ENCODE data around the gene ZBTB16. TPM values are rescaled to one million over a fixed set of nuclear protein-coding genes. Genes with fewer than 3 reads are reported as not detected.

The ZBTB16 gene
- total and polyA plus RNA-seq, 2 donors (not counting 3 experiments of a cell fraction or from before 2014, with no cell fraction given): 9.8 to 20.3 TPM

DNA sequence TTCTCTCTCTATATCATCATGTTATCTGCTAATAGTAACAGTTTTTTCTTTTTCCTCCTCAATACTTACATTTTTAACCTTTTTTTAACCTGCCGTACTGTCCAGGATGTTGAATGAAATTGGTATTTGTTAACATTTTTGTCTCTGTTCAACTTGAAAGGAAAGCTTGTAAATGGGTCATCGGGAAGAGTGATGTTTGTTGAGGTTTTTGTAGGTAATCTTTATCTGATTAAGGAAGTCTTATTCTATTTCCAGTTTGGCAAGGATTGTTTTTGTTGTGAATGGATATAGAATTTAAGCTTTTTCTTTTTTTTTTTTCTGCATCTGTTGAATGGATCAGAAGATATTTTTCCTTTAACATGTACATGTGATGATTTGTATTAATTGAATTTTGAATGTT is 228.6 kb downstream of the ZBTB16 start:
- intact Hi-C loops (cut with micrococcal nuclease): loop anchor here (10.0 kb wide), 2 partner anchors 277 to 1217 kb away; partner anchors contain the start of gene CADM1
- DNase-seq (ENCODE audit: low read depth, low spot score) (peak; percentile 40), FAIRE-seq (no peak)
- peaks cover 54% of the 10 kb centered on the region for H3K4me1 ChIP-seq (ENCODE audit: control insufficient read depth, extremely low read depth, insufficient read depth, low read length)
- no peak overlapping the region for H3K9ac ChIP-seq (replicated peaks; ENCODE audit: extremely low read depth, insufficient read depth, low read length)
- H3K4me2 ChIP-seq (ENCODE audit: insufficient read depth, low read length): peak overlapping the region; percentile 24
- H2AFZ ChIP-seq (ENCODE audit: low read depth, low read length): no peak overlapping the region
- no TSS peak for BruUV-seq (replicated peaks)
- ChIA-PET POLR2A (interaction anchor here (1.0 to 1.3 kb wide), 2 partner anchors 8 to 19 kb away, joined by 3 read pairs; partner anchors contain the start of gene NNMT), CTCF (interaction anchor here (0.7 to 7.1 kb wide), 5 partner anchors 11 to 60 kb away, joined by 3 to 41 read pairs (median 5); no protein-coding TSS in a partner anchor)
- dilution Hi-C loops (cut with MboI; ENCODE audit: extremely low pct_ligation_motif_present, low sequenced_read_pairs): no loop called here
- no peaks in the 10 kb centered on the region for H3K9me3 ChIP-seq (replicated peaks; ENCODE audit: control insufficient read depth, insufficient read depth, low read length)
- H3K27me3 ChIP-seq (ENCODE audit: control insufficient read depth in 2 of 2, insufficient read depth in 2 of 2, low read length in 2 of 2): no peaks in the 10 kb centered on the region
- H3K9me1 ChIP-seq (replicated peaks; ENCODE audit: control insufficient read depth, extremely low read depth, insufficient read depth, low read length): no peaks in the 10 kb centered on the region
- H3K4me3 ChIP-seq (replicated peaks in 1 of 3; ENCODE audit: insufficient read depth in 1 of 3, low read depth in 1 of 3, low read length in 3 of 3): no peak overlapping the region
- no peaks in the 10 kb centered on the region for H3K79me2 ChIP-seq (ENCODE audit: control insufficient read depth, insufficient read depth, low read length)
- no peaks in the 10 kb centered on the region for H3K36me3 ChIP-seq (ENCODE audit: control insufficient read depth in 2 of 2, extremely low read depth in 1 of 2, insufficient read depth in 2 of 2, low read length in 2 of 2)
- TF ChIP-seq GATA2 (IDR thresholded peaks at IDR 0.05; ENCODE audit: insufficient read depth, insufficient read length, low read depth, low read length): peak; percentile 26
- TF ChIP-seq, protein P1, sequence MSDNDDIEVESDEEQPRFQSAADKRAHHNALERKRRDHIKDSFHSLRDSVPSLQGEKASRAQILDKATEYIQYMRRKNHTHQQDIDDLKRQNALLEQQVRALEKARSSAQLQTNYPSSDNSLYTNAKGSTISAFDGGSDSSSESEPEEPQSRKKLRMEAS (IDR thresholded peaks at IDR 0.05; ENCODE audit: insufficient read depth, insufficient read length): no peak
- no peak overlapping the region for H3K27ac ChIP-seq (ENCODE audit: insufficient read depth, low read depth, low read length)
- H4K20me1 ChIP-seq (replicated peaks; ENCODE audit: control insufficient read depth, extremely low read depth, insufficient read depth, low read length): no peaks in the 10 kb centered on the region

DNA sequence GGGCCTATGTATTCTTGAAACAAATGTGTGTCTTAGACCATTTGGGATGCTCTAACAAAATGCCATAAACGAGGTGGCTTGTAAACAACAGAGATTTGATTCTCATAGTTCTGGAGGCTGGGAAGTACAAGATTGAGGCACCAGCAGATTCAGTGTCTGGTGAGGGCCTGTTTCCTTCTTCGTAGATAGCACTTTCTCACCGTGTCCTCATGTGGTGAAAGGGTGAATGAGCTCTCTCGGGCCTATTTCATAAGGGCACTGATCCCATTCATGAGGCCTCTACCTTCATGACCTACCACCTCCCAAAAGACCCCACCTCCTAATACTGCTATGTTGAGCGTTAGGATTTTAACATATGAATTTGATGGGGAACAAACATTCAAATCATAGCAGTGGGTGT is 230.3 kb downstream of the ZBTB16 start:
- H4K20me1 ChIP-seq (replicated peaks; ENCODE audit: control insufficient read depth, extremely low read depth, insufficient read depth, low read length): no peaks in the 10 kb centered on the region
- intact Hi-C loops (cut with micrococcal nuclease): loop anchor here (10.0 kb wide), 2 partner anchors 275 to 1215 kb away; partner anchors contain the start of gene CADM1
- peaks cover 68% of the 10 kb centered on the region for H3K4me1 ChIP-seq (ENCODE audit: control insufficient read depth, extremely low read depth, insufficient read depth, low read length)
- H3K9ac ChIP-seq (replicated peaks; ENCODE audit: extremely low read depth, insufficient read depth, low read length): no peak overlapping the region
- dilution Hi-C loops (cut with MboI; ENCODE audit: extremely low pct_ligation_motif_present, low sequenced_read_pairs): no loop called here
- DNase-seq (ENCODE audit: low read depth, low spot score) (no peak), FAIRE-seq (no peak)
- no peak overlapping the region for H3K27ac ChIP-seq (ENCODE audit: insufficient read depth, low read depth, low read length)
- H3K9me1 ChIP-seq (replicated peaks; ENCODE audit: control insufficient read depth, extremely low read depth, insufficient read depth, low read length): no peaks in the 10 kb centered on the region
- H3K79me2 ChIP-seq (ENCODE audit: control insufficient read depth, insufficient read depth, low read length): no peaks in the 10 kb centered on the region
- H3K36me3 ChIP-seq (ENCODE audit: control insufficient read depth in 2 of 2, extremely low read depth in 1 of 2, insufficient read depth in 2 of 2, low read length in 2 of 2): no peaks in the 10 kb centered on the region
- no TSS peak for BruUV-seq (replicated peaks)
- no peaks in the 10 kb centered on the region for H3K9me3 ChIP-seq (replicated peaks; ENCODE audit: control insufficient read depth, insufficient read depth, low read length)
- H2AFZ ChIP-seq (ENCODE audit: low read depth, low read length): no peak overlapping the region
- H3K4me2 ChIP-seq (ENCODE audit: insufficient read depth, low read length): no peak overlapping the region
- ChIA-PET CTCF (interaction anchor here (2.6 to 7.1 kb wide), 3 partner anchors 8 to 51 kb away, joined by 14 to 41 read pairs (median 27); no protein-coding TSS in a partner anchor), POLR2A (no interaction called here)
- TF ChIP-seq GATA2 (IDR thresholded peaks at IDR 0.05; ENCODE audit: insufficient read depth, insufficient read length, low read depth, low read length) (no peak), FOS (IDR thresholded peaks at IDR 0.05; ENCODE audit: borderline replicate concordance, insufficient read depth, low read length) (no peak), JUN (IDR thresholded peaks at IDR 0.05; ENCODE audit: borderline replicate concordance, insufficient read depth, insufficient read length, low read depth) (no peak), POLR2AphosphoS5 (IDR thresholded peaks at IDR 0.05; ENCODE audit: insufficient read depth, low read depth, low read length) (no peak), MYC (IDR thresholded peaks at IDR 0.05; ENCODE audit: low read depth, low read length) (no peak), POLR2A (IDR thresholded peaks at IDR 0.05; ENCODE audit: low read depth, low read length) (no peak), EZH2 (IDR thresholded peaks at IDR 0.05; ENCODE audit: borderline replicate concordance, low read depth, low read length, severe bottlenecking) (no peak)
- TF ChIP-seq, protein P1 (IDR thresholded peaks at IDR 0.05; ENCODE audit: insufficient read depth, insufficient read length): no peak
- TF ChIP-seq, protein P2, sequence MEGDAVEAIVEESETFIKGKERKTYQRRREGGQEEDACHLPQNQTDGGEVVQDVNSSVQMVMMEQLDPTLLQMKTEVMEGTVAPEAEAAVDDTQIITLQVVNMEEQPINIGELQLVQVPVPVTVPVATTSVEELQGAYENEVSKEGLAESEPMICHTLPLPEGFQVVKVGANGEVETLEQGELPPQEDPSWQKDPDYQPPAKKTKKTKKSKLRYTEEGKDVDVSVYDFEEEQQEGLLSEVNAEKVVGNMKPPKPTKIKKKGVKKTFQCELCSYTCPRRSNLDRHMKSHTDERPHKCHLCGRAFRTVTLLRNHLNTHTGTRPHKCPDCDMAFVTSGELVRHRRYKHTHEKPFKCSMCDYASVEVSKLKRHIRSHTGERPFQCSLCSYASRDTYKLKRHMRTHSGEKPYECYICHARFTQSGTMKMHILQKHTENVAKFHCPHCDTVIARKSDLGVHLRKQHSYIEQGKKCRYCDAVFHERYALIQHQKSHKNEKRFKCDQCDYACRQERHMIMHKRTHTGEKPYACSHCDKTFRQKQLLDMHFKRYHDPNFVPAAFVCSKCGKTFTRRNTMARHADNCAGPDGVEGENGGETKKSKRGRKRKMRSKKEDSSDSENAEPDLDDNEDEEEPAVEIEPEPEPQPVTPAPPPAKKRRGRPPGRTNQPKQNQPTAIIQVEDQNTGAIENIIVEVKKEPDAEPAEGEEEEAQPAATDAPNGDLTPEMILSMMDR (IDR thresholded peaks at IDR 0.05; ENCODE audit: extremely low read depth in 1 of 2, insufficient read depth in 1 of 2, low read depth in 1 of 2, low read length in 2 of 2): no peak
- H3K4me3 ChIP-seq (replicated peaks in 1 of 3; ENCODE audit: insufficient read depth in 1 of 3, low read depth in 1 of 3, low read length in 3 of 3): no peak overlapping the region
- no peaks in the 10 kb centered on the region for H3K27me3 ChIP-seq (ENCODE audit: control insufficient read depth in 2 of 2, insufficient read depth in 2 of 2, low read length in 2 of 2)

Measured in endothelial cell of umbilical vein (primary cell).